Peyer's patch (tissue), 4 donors: ENCODE results near the gene STAM.

ENCODE experiments used
- POLR2A ChIP-seq, 2 donors: fragments of 450-650 bp; IDR thresholded peaks; one replicate each; pipeline ENCODE4 v1.5.1; 2017; ENCODE audit warnings: antibody characterized with exemption in 2 of 2, mild to moderate bottlenecking in 2 of 2, moderate library complexity in 2 of 2
- TF ChIP-seq, protein P1 (sequence below), 6 experiments: fragments of 450-650 bp in 4 of 6; fragments of 200-600 bp in 2 of 6; sonication (generic) in 1 of 6; IDR thresholded peaks; one replicate each; pipeline ENCODE4 v1.5.1; 2017 to 2019; ENCODE audit warnings: antibody characterized with exemption in 6 of 6, mild to moderate bottlenecking in 3 of 6, moderate library complexity in 1 of 6

DNA sequence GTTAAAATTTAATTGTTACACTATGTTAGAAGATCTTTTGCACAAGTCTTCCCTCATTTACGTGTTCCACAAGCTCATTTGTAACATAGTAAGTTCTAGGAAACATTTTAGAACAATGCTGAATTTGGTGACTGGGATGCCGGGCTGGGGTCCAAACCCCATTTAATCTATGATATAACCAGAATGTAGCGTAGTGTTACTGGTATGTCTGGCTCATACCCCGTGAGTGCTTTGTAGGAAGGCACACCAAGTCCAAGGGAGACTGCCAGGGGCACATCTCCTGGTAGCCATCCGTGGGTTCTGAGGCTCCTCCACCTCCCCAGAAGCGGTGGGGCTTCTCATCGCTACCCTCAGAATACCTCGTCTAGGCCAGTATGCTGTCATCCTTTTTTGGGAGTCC lies 86.7 kb downstream of the STAM start:
- TF ChIP-seq, protein P1, sequence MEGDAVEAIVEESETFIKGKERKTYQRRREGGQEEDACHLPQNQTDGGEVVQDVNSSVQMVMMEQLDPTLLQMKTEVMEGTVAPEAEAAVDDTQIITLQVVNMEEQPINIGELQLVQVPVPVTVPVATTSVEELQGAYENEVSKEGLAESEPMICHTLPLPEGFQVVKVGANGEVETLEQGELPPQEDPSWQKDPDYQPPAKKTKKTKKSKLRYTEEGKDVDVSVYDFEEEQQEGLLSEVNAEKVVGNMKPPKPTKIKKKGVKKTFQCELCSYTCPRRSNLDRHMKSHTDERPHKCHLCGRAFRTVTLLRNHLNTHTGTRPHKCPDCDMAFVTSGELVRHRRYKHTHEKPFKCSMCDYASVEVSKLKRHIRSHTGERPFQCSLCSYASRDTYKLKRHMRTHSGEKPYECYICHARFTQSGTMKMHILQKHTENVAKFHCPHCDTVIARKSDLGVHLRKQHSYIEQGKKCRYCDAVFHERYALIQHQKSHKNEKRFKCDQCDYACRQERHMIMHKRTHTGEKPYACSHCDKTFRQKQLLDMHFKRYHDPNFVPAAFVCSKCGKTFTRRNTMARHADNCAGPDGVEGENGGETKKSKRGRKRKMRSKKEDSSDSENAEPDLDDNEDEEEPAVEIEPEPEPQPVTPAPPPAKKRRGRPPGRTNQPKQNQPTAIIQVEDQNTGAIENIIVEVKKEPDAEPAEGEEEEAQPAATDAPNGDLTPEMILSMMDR (IDR thresholded peaks at IDR 0.05) = no peak
- no peak for TF ChIP-seq POLR2A (IDR thresholded peaks at IDR 0.05)
